NT2/D1 (cell line): ENCODE results near the gene MKNK1.

Experiments used
- SUZ12 ChIP-seq: IDR thresholded peaks from 2 replicates; pipeline ENCODE4 v1.6.1; 2011; ENCODE audit not compliant: insufficient read length, insufficient read depth; ENCODE audit errors: extremely low read depth
- YY1 ChIP-seq: IDR thresholded peaks from 2 replicates; pipeline ENCODE4 v1.6.1; 2011; ENCODE audit not compliant: insufficient read length, insufficient read depth
- ZNF274 ChIP-seq: IDR thresholded peaks from 2 replicates; pipeline ENCODE4 v1.6.1; 2011; ENCODE audit warnings: mild to moderate bottlenecking, low read depth, low read length

DNA sequence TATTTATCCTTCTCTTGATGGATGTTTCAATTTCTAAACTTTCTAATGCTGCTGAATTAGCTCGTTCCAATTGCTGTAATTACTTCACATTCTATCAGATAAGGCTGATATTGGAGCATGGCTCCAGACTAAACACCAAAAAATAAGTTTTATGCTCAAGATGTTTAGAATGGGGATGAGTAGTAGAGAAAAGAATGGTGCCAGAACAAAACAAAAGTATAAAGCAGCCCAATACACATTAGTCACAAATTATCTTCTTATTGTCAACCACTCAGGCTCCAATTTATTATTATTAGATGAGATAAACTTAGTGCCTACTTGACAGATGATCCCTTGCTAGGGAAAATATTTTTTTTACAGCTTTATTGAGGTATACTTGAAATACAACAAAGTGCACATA is 42.3 kb upstream of the MKNK1 start:
- no peak for TF ChIP-seq ZNF274
- TF ChIP-seq YY1, result no peak
- TF ChIP-seq SUZ12, result no peak
